H9 (cell line): ENCODE measurements around the gene MAST4. TPM values are rescaled to one million over a fixed set of nuclear protein-coding genes. Genes with fewer than 3 reads are reported as not detected.

Source experiments
- DNase-seq: peaks from one replicate; pipeline ENCODE4 v3.0.0-alpha.2; 2017
- H2AFZ ChIP-seq: one replicate; pipeline ENCODE4 v1.6.1; 2013; ENCODE audit warnings: mild to moderate bottlenecking, low read length, control low read depth, moderate library complexity
- H2AK5ac ChIP-seq: 2 replicates; pipeline ENCODE4 v1.6.1; 2013; ENCODE audit warnings: low read length, control low read depth, mixed read lengths; ENCODE audit not compliant: insufficient read length
- H2BK120ac ChIP-seq: one replicate; pipeline ENCODE4 v1.6.1; 2013; ENCODE audit warnings: low read depth, mild to moderate bottlenecking, low read length, control low read depth, inconsistent platforms; ENCODE audit not compliant: poor library complexity, severe bottlenecking
- H2BK12ac ChIP-seq: 2 replicates; pipeline ENCODE4 v1.6.1; 2013; ENCODE audit warnings: low read length, control low read depth, mixed read lengths, low read depth; ENCODE audit not compliant: insufficient read length
- H2BK15ac ChIP-seq: 2 replicates; pipeline ENCODE4 v1.6.1; 2013; ENCODE audit warnings: low read depth, low read length, control low read depth
- H2BK20ac ChIP-seq: one replicate; pipeline ENCODE4 v1.6.1; 2013; ENCODE audit warnings: low read depth, mild to moderate bottlenecking, low read length, control low read depth, inconsistent platforms; ENCODE audit not compliant: poor library complexity, severe bottlenecking
- H2BK5ac ChIP-seq: 2 replicates; pipeline ENCODE4 v1.6.1; 2013; ENCODE audit warnings: low read length, control low read depth, mixed read lengths; ENCODE audit not compliant: insufficient read length
- H3K14ac ChIP-seq: 2 replicates; pipeline ENCODE4 v1.6.1; 2013; ENCODE audit warnings: low read length, control low read depth; ENCODE audit not compliant: insufficient read depth
- H3K18ac ChIP-seq: 2 replicates; pipeline ENCODE4 v1.6.1; 2013; ENCODE audit warnings: low read depth, mild to moderate bottlenecking, mixed read lengths, low read length, control low read depth; ENCODE audit not compliant: insufficient read length
- H3K23ac ChIP-seq: 2 replicates; pipeline ENCODE4 v1.6.1; 2013; ENCODE audit warnings: low read length, control low read depth, mixed read lengths, low read depth; ENCODE audit not compliant: insufficient read length
- H3K23me2 ChIP-seq: 2 replicates; pipeline ENCODE4 v1.6.1; 2013; ENCODE audit warnings: low read depth, mild to moderate bottlenecking, mixed read lengths, low read length, control low read depth; ENCODE audit not compliant: insufficient read length, poor library complexity, severe bottlenecking
- H3K27ac ChIP-seq: 2 replicates; pipeline ENCODE4 v1.5.1; 2013; ENCODE audit warnings: low read length, control low read depth, mixed read lengths, low read depth; ENCODE audit not compliant: insufficient read length
- H3K27me3 ChIP-seq: 2 replicates; pipeline ENCODE4 v1.6.1; 2013; ENCODE audit warnings: low read length, control low read depth, inconsistent platforms; ENCODE audit not compliant: insufficient read depth
- H3K4ac ChIP-seq: 2 replicates; pipeline ENCODE4 v1.6.1; 2013; ENCODE audit warnings: low read depth, mild to moderate bottlenecking, control low read depth, inconsistent platforms, low read length, moderate library complexity
- H3K4me1 ChIP-seq: 2 replicates; pipeline ENCODE4 v1.6.1; 2013; ENCODE audit warnings: low read length, control low read depth, inconsistent platforms; ENCODE audit not compliant: insufficient read depth
- H3K4me2 ChIP-seq: 2 replicates; pipeline ENCODE4 v1.6.1; 2013; ENCODE audit warnings: low read length, control low read depth, mixed read lengths; ENCODE audit not compliant: insufficient read length, insufficient read depth
- H3K56ac ChIP-seq: 2 replicates; pipeline ENCODE4 v1.6.1; 2013; ENCODE audit warnings: low read depth, mild to moderate bottlenecking, mixed read lengths, low read length, control low read depth; ENCODE audit not compliant: insufficient read length
- H3K79me1 ChIP-seq: 2 replicates; pipeline ENCODE4 v1.6.1; 2013; ENCODE audit warnings: low read depth, mild to moderate bottlenecking, moderate library complexity, low read length, control low read depth, inconsistent platforms; ENCODE audit not compliant: insufficient read depth, poor library complexity, severe bottlenecking
- H3K79me2 ChIP-seq: 2 replicates; pipeline ENCODE4 v1.6.1; 2013; ENCODE audit warnings: low read length, control low read depth, inconsistent platforms; ENCODE audit not compliant: insufficient read depth
- H3K9ac ChIP-seq: 2 replicates; pipeline ENCODE4 v1.6.1; 2013; ENCODE audit warnings: low read length, control low read depth, mixed read lengths; ENCODE audit not compliant: insufficient read length; ENCODE audit errors: extremely low read depth
- H3K9me3 ChIP-seq: one replicate; pipeline ENCODE4 v1.6.1; 2013; ENCODE audit warnings: low read depth, low read length, inconsistent platforms; ENCODE audit not compliant: control insufficient read depth
- H3T11ph ChIP-seq: one replicate; pipeline ENCODE4 v1.6.1; 2013; ENCODE audit warnings: mild to moderate bottlenecking, low read length, control low read depth, inconsistent platforms
- H4K20me1 ChIP-seq: one replicate; pipeline ENCODE4 v1.6.1; 2013; ENCODE audit not compliant: control insufficient read depth, insufficient read length, insufficient read depth
- H4K5ac ChIP-seq: 2 replicates; pipeline ENCODE4 v1.6.1; 2013; ENCODE audit warnings: low read depth, mild to moderate bottlenecking, mixed read lengths, low read length, control low read depth; ENCODE audit not compliant: insufficient read length
- H4K8ac ChIP-seq: replicated peaks from 2 replicates; pipeline ENCODE4 v1.6.1; 2013; ENCODE audit warnings: low read length, control low read depth, mixed read lengths, low read depth; ENCODE audit not compliant: insufficient read length
- H4K91ac ChIP-seq: 2 replicates; pipeline ENCODE4 v1.6.1; 2013; ENCODE audit warnings: low read depth, mild to moderate bottlenecking, moderate library complexity, mixed read lengths, low read length, control low read depth; ENCODE audit not compliant: insufficient read length
- H3K27ac Mint-ChIP-seq, 3 experiments: 2 replicates in 2 of 3; 3 replicates in 1 of 3; pipeline ENCODE4 v1.8.0; 2020 to 2021; ENCODE audit warnings: mixed read lengths in 3 of 3, mild to moderate bottlenecking in 1 of 3, moderate library complexity in 1 of 3
- H3K27me3 Mint-ChIP-seq: 2 replicates; pipeline ENCODE4 v1.8.0; 2021; ENCODE audit warnings: low read depth, mild to moderate bottlenecking, moderate library complexity, mixed read lengths
- H3K36me3 Mint-ChIP-seq, 3 experiments: 2 replicates in 2 of 3; 3 replicates in 1 of 3; pipeline ENCODE4 v1.8.0; 2020 to 2021; ENCODE audit warnings: low read depth in 3 of 3, mixed read lengths in 3 of 3; ENCODE audit not compliant: insufficient read depth in 1 of 3
- H3K4me1 Mint-ChIP-seq, 2 experiments: 2 replicates each; pipeline ENCODE4 v1.8.0; 2020; ENCODE audit warnings: mixed read lengths in 2 of 2
- H3K4me3 Mint-ChIP-seq, 2 experiments: 2 replicates in 1 of 2; 3 replicates in 1 of 2; pipeline ENCODE4 v1.8.0; 2020 to 2021; ENCODE audit warnings: mild to moderate bottlenecking in 2 of 2, mixed read lengths in 2 of 2, moderate library complexity in 1 of 2
- H3K9me3 Mint-ChIP-seq, 2 experiments: 2 replicates in 1 of 2; 3 replicates in 1 of 2; pipeline ENCODE4 v1.8.0; 2020; ENCODE audit warnings: mild to moderate bottlenecking in 2 of 2, mixed read lengths in 2 of 2, moderate library complexity in 1 of 2
- whole genome bisulfite sequencing: extraction: QIAGEN DNeasy Blood & Tissue Kit; methylation state at CpG from one replicate; pipeline ENCODE4 v1.1.7; 2013; ENCODE audit warnings: missing lambda C conversion rate, low lambda C conversion rate, mixed read lengths; ENCODE audit not compliant: insufficient read length; ENCODE audit errors: extremely low coverage; 5-methylcytosine and 5-hydroxymethylcytosine counted together
- total RNA-seq: library from RNA; stranded (reverse); gene quantifications from 2 replicates; pipeline ENCODE4 v1.2.1, GENCODE V29; 2021
- TF ChIP-seq, protein P1 (sequence below): fragments of 200-600 bp; sonication (generic); conservative IDR thresholded peaks from 3 replicates; pipeline ENCODE4 v1.8.0; 2021; ENCODE audit warnings: antibody characterized with exemption, mild to moderate bottlenecking

The MAST4 gene
- total RNA-seq, 1 experiment from 2014 or later: 3.7 TPM

DNA sequence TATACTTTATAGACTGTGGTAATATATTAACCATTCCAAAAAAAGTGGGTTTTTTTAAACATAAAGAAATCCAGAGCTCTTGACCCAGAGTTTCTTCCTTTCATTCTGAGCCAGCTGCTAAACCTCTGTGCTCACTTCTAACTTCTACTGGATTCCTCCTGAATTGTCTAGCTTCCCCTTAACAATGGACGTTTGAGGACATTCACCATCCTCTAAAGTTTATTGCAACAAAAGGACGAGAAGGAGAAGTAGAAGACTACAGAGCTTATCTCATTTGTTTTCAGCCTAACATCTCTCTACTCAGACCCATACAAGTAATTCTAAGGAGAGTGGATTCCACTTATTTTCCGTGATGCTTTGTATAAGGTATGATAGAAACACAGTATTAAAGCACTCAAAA is 284.2 kb downstream of the MAST4 start:
- Mint-ChIP-seq H3K27ac (no peak overlapping the region), H3K27me3 (no peaks in the 10 kb centered on the region), H3K9me3 (no peaks in the 10 kb centered on the region), H3K36me3 (no peaks in the 10 kb centered on the region), H3K4me3 (no peak overlapping the region), H3K4me1 (no peaks in the 10 kb centered on the region)
- no CpG with 5 or more reads among the region's 3 CpGs for WGBS
- no peak overlapping the region for H2BK15ac ChIP-seq
- H2BK5ac ChIP-seq: no peak overlapping the region
- no peaks in the 10 kb centered on the region for H3K4me1 ChIP-seq
- H4K8ac ChIP-seq: no peak overlapping the region
- H3K14ac ChIP-seq: no peak overlapping the region
- H3K56ac ChIP-seq: no peak overlapping the region
- no peak overlapping the region for H2AFZ ChIP-seq
- H3K79me1 ChIP-seq: no peaks in the 10 kb centered on the region
- no peak overlapping the region for H2BK20ac ChIP-seq
- H3K9me3 ChIP-seq: no peaks in the 10 kb centered on the region
- no peak overlapping the region for H3T11ph ChIP-seq
- no peak overlapping the region for H2BK12ac ChIP-seq
- no peak overlapping the region for H3K27ac ChIP-seq
- no peaks in the 10 kb centered on the region for H4K20me1 ChIP-seq
- no peak overlapping the region for H3K18ac ChIP-seq
- no peak overlapping the region for H3K9ac ChIP-seq
- no peak overlapping the region for H3K4me2 ChIP-seq
- H3K4ac ChIP-seq: no peak overlapping the region
- no peaks in the 10 kb centered on the region for H3K27me3 ChIP-seq
- no peaks in the 10 kb centered on the region for H3K79me2 ChIP-seq
- DNase-seq: no peak
- no peak overlapping the region for H3K23ac ChIP-seq
- no peak overlapping the region for H2BK120ac ChIP-seq
- TF ChIP-seq, protein P1, sequence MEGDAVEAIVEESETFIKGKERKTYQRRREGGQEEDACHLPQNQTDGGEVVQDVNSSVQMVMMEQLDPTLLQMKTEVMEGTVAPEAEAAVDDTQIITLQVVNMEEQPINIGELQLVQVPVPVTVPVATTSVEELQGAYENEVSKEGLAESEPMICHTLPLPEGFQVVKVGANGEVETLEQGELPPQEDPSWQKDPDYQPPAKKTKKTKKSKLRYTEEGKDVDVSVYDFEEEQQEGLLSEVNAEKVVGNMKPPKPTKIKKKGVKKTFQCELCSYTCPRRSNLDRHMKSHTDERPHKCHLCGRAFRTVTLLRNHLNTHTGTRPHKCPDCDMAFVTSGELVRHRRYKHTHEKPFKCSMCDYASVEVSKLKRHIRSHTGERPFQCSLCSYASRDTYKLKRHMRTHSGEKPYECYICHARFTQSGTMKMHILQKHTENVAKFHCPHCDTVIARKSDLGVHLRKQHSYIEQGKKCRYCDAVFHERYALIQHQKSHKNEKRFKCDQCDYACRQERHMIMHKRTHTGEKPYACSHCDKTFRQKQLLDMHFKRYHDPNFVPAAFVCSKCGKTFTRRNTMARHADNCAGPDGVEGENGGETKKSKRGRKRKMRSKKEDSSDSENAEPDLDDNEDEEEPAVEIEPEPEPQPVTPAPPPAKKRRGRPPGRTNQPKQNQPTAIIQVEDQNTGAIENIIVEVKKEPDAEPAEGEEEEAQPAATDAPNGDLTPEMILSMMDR: no peak
- no peak overlapping the region for H4K91ac ChIP-seq
- H3K23me2 ChIP-seq: no peaks in the 10 kb centered on the region
- no peak overlapping the region for H2AK5ac ChIP-seq
- no peak overlapping the region for H4K5ac ChIP-seq
